ENCODE data around the gene PMP22.

Gene PMP22

GRCh38 chr17:15273141-15273793 is 8.1 kb upstream of the PMP22 start:
- peak; percentile 59 for DNase-seq

DNA sequence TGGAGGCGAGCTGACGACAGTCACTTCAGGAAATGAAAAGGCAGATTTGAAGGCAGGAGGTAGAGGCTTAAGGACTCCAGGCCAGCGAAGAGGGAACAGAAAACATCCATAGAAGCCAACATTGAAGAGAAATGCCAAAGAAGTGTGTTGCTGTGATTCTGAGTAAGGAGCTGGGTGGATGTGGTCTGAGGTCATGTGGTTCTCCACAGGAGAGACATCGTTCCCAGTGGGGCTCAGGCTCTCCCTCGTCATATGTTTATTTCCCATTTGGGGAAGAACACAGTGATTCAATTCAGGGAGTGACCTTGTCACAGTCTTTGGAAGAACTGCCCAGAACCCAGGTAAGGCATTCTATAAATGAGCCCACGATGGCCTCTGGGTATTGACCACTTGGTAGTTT is 6.6 kb upstream of the PMP22 start:
- DNase-seq = peak; percentile 30

- DNase-seq = peak; percentile 16
Observed at GRCh38 chr17:15270628-15271381, 5.7 kb upstream of the PMP22 start.

DNA sequence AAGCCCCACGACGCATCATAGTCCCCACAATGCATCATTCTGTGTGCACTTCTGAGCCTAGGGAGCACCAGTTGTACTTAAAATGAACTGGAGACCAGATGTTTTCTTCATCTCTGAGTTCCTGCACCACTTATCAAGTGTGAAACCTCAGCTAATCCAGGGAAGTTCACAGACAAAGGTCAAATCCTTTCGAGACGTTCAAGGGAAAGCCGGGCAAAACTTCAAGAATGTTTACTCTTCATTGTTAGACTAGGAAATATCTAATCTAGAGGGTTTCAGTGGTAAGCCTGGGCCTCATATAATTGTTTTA is 4.6 kb upstream of the PMP22 start:
- DNase-seq = no peak

DNA sequence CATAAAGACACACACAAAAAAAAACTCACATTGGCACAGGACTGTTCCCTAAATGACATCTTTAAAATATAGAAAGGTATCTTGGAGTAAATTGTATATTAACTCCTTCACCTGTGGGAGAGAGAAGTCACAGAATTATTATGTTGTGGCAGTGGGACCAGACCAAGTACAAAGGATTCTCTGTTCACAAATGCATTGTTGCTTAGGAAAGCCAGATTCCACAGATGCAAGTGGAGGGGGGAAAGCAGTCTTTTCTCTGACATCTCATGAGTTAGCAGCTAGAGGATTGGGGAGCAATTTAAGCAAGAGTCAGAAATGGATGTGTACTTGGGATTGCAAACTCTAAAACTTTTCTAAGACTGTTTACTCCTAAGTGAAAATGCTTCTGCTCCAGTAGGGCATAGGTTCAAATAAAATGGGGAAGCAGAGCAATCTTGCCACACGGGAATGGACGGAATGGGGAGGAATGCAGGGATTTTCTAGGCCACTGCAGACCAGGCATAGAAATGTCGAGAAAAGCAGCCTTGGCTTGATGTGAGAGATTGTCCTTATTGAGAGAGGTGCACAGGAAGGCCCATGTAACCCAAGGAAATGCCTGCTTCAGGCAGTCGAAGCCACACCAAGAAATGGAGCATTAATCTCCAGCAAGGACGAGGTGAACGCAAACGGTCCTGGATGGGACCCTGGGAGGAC is 4.1 kb upstream of the PMP22 start:
- DNase-seq = peak; percentile 57

GRCh38 chr17:15268461-15268860 is 3.3 kb upstream of the PMP22 start:
- peak; percentile 50 for DNase-seq

GRCh38 chr17:15267996-15268395 is 2.9 kb upstream of the PMP22 start:
- DNase-seq = peak; percentile 18

DNA sequence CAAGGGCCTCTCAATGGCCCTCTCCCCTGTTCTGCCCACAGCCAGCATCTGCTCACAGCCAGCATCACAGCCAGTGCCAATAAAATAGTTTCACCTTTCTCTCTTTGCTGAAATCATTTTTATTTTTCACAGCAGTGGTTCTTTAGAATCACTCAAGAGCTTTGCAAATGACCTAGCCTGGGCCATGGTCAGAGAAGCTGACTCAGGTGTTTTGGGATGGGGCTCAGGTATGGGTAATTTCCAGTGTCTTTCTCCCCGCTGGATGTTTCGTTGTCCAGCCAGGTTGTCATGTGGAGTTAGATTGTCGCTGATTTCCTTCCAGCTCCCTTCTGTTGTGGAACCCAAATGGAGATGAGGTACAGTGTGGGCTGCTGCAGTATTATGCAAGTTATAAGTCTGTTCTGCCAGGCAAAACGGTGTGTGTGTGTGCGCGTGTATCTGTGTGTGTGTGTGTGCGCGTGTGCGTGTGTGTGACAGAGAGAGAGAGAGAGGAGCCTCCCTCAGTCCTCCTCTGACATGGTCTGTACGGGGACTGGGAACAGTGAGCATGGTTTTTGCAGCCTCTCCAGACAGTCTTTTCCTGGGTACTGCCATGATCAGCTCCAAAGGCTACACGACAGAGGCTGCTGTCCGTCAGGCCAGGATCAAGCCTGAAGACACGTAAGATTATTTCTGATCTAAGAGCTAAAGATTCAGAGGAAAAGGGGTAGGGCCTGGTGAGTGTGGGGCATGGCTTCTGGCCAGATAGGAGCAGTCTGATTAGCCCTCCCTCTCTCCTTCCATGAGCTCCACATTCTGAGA is 1.4 kb upstream of the PMP22 start:
- DNase-seq = peak; percentile 59

GRCh38 chr17:15264542-15264941 is 584 bp downstream of the PMP22 start:
- no peak for DNase-seq

DNA sequence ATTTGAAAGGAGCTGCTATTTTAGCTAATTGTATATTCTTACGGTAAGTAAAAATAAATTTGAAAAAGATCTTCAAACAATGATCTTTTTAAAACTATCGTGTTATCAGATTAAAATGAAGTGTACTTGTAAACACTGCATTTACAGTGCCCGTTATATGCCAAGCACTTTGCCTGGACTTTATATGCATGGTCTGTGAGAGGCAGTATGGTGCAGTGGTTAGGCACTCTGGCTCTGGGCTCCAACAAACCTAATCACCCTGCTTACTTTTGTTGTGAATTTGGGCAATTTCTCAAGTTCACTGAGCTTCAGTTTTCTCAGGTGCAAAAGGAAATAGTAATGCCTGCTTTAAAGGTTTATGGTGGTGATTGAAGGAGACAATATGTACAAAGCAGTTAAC is 1.4 kb downstream of the PMP22 start:
- no peak for DNase-seq

DNA sequence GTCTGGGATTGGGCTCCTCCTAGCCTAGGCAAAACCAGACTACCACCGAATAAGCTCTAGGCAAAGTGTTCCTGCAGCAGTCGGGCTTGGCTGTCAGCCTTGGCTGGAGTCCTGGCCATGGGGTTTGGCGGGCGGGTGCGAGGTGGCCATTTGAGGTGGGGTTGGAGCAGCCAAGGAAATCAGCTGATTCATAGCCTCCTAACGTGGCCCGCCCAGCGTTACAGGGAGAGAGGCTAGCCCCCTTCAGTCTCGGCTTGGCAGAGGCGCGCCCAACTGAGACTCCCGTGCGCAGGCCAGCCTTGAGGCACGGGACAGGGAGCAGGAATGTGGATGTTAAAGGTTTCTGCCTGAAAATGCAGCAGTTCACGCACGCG is 1.9 kb downstream of the PMP22 start:
- peak; percentile 97 for DNase-seq

DNA sequence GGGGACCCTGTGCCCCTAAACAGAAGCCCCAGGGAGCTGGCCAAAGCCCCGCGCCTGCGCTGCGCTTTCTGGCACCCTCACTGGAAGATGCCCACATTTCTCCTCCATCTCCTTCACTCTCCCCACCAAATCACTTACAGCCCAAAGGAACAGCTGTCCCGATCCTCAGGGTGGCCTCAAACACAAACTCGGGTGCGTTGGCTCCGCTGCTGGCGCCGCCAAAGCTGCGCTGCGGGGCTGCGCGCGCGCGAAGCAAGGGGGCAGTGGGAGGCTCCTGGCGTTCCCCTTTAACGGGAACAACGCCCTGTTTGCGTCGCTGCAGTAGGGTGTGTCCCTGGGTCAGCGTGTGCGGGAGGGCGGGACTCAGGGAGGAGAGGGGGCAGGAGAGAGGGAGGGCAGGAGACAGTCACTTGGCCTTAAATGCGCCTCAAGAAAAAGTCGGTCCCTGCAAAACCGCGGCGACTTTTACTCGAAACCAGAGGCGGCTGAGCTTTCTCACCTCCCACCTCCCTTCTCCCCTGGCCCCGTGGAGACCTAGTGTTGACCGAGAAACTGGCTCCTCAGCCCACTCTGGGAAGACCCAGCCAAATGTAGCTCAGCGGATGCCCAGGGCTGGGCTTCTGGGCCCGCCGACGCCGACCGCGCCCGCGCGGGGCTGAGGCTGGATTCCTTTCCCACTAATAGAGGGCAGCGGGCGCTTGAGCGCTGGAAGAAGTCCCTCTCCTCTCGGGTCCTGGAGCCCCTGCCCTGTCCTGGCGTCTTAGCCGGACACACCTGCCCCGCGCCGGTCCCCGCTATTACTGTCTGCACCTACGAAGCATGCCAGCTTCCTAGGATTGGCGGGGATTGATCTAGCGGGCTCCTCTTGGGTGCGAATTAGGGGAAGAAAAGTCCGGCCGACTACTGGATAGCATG is 2.6 kb downstream of the PMP22 start:
- peak; percentile 97 for DNase-seq

DNA sequence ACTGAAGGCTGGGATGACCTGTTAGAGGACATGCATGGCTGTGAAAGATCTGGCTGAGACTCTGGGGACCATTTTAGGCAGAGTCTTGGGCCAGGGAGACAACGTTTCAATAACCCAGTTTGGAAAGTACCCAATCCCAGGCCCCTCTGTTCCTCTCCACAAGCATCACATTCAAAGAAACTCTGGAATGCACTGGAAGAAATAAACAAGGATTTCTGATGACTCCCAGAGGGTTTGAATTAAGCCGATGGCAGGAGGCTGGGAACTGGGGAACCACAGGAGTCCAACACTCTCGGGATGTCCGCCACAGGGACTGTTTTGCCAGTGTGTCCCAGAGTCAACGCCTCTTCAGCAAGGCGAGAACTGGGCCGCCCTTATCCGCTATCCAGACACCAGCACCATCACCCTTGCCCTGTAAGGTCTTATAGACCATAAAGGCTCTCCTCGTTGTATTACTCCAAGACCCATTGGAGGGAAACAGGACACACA is 3.3 kb downstream of the PMP22 start:
- no peak for DNase-seq

DNA sequence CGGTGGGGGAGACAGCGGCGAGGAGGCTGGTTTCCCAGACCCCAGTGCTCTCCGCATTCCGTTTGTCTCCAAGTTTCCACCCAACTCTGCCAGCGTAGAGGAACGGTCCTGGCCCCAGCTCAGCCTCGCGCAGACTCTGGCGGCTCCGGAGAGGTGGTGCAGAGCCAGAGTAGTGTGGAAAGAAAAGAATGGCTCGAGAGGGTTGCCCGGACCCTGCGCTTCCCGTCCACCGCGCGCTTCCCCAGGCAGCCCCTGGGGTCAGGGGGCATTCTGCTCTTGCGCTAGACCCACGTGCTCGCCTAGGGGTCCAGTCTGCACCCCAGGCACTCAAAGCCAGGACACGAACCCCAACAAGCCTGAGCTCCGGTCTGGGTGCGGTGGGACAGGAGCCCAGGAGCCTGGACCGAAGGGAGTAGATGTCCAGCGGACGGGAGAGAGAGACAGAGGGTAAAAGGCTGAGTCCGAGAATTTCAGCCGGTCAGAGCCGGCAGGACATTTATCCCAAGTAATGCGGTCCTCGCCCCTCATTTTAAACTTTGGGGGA is 3.8 kb downstream of the PMP22 start:
- DNase-seq = peak; percentile 87

DNA sequence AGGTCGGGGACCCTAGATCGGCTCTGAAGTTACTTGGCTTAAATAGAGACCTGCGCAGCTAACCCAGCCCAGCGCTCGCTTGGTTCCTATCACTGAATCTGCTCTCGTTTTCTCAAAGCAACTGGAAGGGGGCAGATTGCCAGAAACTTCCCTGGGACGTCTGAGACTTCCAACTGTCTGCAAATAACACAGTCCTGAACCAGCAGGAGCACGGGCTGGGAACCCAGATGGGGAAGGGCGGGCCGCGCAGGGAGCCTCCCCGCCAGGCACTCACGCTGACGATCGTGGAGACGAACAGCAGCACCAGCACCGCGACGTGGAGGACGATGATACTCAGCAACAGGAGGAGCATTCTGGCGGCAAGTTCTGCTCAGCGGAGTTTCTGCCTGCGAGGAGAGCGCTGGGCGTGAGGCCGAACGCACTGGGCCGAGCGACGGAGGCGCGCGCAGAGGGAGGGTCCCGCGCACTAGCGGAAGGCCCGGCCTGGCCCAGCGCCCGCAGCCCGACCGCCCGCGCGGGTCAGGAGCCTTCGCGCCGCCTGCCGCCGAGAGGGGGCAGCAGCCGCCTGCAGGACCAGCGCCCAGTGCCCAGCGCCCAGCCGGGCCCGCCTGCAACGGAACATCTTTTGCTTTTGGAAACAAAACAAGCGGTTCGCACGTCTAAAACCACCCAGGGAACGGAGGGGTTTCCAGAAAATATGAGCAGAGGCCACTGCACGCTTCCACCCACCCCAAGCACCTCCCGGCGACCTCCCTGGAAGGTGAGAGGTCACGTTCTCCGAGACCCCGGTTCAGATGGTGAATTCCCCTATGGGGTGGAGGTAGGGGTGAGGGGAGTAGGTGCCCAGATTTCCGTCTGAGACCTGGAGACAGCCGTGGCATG is 4.5 kb downstream of the PMP22 start:
- DNase-seq = peak; percentile 94

DNA sequence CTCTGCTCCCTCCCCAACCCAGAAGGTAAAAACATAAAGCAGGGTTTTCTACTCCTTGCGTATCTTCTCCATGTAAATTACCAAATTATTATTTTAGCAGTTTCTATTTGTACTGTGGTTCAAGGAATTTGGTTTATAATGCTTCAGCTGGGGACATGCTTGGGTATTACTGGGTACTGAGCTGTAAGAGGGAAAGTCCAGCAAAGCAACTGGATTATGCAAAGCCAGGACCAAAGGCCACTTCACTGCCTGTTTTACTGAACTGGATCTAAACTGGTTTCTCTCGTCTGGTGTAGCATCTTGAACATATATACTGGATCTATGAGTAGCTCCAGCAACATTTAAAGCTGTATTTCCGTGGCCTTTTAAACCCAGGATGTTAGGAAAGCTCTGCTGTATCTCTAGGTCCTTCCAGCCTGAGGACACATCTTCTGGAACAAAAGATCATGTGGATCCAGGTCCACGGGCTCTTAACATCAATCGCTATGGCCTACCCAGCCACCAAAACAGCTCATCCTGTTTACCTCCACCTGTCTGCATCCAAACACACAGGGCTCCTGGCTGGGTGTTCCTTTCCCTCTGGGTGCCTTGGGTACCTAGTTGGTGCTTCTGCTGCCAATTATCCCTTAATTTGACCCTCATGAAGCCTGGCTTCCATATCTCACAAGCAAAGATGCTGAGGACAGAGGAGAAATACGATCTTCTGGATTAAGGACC is 7.2 kb downstream of the PMP22 start:
- DNase-seq = peak; percentile 53

DNA sequence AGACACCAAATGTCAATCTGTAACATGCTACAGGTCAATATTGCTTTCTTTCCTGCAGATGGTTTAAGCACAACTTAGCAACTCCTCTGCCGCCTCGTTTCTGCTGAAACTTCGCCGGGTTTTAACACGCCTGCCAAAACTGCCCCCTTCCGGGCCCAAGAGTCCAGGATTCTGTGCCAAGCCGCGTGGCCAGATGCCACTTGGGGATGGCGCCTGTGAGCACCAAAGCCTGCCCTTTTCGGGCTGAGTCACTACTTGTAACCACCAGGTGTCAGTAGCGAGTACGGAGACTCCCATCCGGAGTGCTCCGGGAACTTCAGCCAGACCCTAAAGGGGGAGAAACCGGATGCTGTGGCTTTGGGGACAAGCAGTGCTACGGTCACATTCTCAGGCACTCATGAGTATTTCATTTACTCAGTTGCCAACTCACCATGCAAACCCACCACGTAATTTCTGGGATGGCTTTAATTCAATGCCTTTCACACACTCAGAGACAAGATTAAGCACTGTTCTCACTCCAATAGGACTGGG is 7.8 kb downstream of the PMP22 start:
- peak; percentile 89 for DNase-seq

GRCh38 chr17:15256689-15257088 is 8.4 kb downstream of the PMP22 start:
- DNase-seq = peak; percentile 23

GRCh38 chr17:15255713-15256454 is 9.2 kb downstream of the PMP22 start:
- DNase-seq = peak; percentile 79

Data from islet precursor cell (in vitro differentiated cells).